Diencephalon (tissue), 1 donor: ENCODE data around the gene TTC19. TPM values are rescaled to one million over a fixed set of nuclear protein-coding genes. Genes with fewer than 3 reads are reported as not detected.

ENCODE experiments used
- total RNA-seq: library from RNA; depleted of rRNA; stranded (reverse); fragments of >200 nt; gene quantifications from one replicate; pipeline ENCODE4 v1.2.3, GENCODE V29; 2014

The TTC19 gene, protein sequence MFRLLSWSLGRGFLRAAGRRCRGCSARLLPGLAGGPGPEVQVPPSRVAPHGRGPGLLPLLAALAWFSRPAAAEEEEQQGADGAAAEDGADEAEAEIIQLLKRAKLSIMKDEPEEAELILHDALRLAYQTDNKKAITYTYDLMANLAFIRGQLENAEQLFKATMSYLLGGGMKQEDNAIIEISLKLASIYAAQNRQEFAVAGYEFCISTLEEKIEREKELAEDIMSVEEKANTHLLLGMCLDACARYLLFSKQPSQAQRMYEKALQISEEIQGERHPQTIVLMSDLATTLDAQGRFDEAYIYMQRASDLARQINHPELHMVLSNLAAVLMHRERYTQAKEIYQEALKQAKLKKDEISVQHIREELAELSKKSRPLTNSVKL
- total RNA-seq, result 59.3 TPM

DNA sequence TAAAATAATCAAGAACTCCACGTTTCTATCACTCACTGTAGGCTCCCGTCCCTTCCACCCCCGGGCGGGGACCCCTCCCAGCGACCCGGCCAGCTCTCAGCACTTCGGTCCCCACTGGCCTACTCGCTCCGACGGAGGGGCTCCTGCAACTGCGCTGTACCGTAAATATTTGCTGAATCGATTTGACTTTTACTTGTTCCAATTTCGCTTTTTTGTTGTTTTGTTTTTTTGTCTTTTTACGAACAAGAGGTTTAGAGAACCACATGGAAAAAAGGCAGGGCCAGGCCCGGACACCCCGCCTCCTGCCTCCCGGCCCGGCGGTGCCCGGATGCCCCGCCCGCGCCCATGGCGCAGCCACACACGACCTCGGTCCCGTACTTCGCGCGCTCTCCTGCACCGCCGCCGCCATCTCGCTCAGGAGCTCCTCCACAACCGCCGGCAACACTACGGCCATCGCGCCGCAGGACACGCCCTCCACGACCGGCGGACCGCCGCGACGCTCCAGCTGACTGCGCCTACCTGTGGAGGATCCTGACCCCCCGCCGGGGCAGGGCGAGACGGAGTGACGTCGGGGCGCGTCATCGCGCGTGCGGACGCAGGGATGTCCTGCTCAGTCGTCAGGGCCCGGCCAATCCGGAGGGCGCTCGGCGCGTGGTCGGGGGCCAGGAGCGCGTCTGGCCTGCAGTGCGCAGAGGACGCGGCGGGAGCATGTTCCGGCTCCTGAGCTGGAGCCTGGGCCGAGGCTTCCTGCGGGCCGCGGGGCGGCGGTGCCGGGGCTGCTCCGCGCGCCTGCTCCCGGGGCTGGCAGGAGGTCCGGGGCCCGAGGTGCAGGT lies at the start of gene TTC19, which contains the start of gene ZSWIM7:
TTC19 (plus strand) TSS at position 684 of the 833 bp plus-strand sequence; CDS start at position 709, 25 bp downstream.
ZSWIM7 (minus strand) TSS at position 564 of the 833 bp plus-strand sequence; CDS start at position 454, 110 bp downstream.

Other genes with a start within 250 kb of the TTC19 start
- 4.4 TPM for gene ADORA2B, start 54.7 kb upstream of the TTC19 start, total RNA-seq
- gene ZSWIM7, start 120 bp upstream of the TTC19 start, total RNA-seq, result 25.4 TPM
- gene NCOR1, start 215.7 kb downstream of the TTC19 start, total RNA-seq, result 109 TPM
- 27.5 TPM for gene PIGL, start 217.4 kb downstream of the TTC19 start, total RNA-seq